GM19099 (cell line): Measurements from ENCODE around the gene TMEM158.

Experiments used
- POLR2A ChIP-seq: IDR thresholded peaks from 3 replicates; pipeline ENCODE4 v1.6.1; 2011; ENCODE audit warnings: low read depth; ENCODE audit not compliant: insufficient read length; ENCODE audit errors: extremely low read depth

The TMEM158 gene

GRCh38 chr3:45179163-45179562 lies 46.9 kb downstream of the TMEM158 start:
- TF ChIP-seq POLR2A, result no peak

- TF ChIP-seq POLR2A, result no peak
Observed at GRCh38 chr3:45178183-45179023, 47.7 kb downstream of the TMEM158 start.

GRCh38 chr3:45176912-45177311 lies 49.2 kb downstream of the TMEM158 start:
- no peak for TF ChIP-seq POLR2A
